HG03342 (cell line): ENCODE measurements around the gene KRT39.

Experiments
- ATAC-seq: cut with Tn5 transposase; IDR thresholded peaks from one replicate; pipeline ENCODE4 v1.9.1; 2021; ENCODE audit warnings: mild to moderate bottlenecking, moderate library complexity; ENCODE audit not compliant: unreplicated experiment

Gene KRT39

GRCh38 chr17:40981115-40981514 is 14.4 kb upstream of the KRT39 start:
- ATAC-seq, result no peak

- no peak for ATAC-seq
Observed at GRCh38 chr17:40980596-40980995, 13.8 kb upstream of the KRT39 start.

DNA sequence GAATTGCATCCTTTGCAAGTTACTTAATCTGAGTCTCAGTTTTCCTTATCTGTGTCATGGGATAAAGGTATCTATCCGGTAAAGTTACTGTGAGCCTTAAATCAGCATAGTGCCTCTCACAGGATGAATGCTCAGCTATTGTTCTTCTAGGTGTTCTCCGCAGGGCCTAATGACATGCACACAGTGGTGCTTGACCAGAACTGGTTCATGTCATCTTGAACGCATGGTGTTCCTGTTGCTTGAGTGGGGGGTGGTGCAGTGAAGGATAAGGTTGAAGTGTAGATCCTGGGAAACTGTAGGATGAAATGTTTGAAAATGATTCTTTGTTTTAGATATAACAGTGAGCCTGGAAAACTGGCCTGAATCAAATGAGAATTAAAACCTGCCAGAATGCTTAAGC is 13.4 kb upstream of the KRT39 start:
- ATAC-seq, result no peak

DNA sequence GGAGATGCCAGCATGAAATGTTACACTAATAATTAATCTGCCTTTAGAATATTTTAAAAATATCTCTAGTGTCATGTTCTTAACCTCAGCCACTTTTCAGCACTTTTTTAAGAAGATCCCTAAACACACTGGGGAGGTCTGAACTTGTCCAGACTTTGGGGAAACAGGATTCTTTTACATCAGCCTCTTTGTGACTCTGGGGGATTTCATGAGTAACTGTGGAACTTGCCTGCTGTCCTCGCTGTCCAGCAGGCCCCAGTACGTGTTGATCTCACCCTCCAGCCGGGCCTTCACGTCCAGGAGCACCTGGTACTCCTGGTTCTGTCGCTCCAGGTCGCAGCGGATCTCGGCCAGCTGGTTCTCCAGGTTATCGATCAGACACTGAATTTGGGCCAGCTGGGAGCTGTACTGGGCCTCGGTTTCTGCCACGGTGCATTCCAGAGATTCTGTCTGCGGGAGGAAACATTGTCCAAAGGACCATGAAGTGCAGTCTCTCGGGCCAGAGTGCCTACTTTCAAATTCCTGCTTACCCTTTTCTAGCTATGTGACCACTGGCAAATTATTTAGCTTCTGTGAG is 11.9 kb upstream of the KRT39 start:
- no peak for ATAC-seq

DNA sequence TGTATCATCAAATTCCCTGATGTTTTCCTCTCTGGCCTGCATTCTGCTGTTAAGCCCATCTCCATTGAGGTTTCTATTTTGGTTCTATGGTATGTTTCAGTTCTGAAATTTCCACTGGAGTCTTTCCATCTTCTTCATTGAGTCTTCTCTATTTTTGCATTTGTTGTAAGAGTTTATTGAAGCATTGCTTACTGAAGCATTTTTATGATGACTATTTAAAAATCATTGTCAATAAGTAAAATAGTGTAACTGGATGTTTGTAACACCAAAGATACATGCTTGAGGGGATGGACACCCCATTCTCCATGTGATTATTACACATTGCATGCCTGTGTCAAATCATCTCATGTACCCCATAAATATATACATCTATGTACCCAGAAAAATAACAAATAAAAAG is 8.8 kb upstream of the KRT39 start:
- ATAC-seq, result no peak

DNA sequence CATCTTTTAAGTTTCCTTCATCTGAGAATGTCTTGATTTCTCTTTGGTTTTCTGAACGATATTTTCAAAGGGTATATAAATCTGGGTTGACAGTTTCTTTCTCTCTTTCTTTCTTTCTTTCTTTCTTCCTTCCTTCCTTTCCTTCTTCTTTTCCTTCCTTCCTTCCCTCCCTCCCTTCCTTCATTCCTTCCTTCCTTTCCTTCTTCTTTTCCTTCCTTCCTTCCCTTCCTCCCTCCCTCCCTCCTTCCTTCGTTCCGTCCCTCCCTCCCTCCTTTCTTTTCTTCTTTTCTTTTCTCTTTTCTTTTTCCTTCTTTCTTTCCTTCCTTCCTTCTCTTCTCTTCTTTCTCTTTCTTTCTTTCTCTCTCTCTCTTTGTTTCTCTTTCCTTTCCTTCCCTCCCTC is 7.6 kb upstream of the KRT39 start:
- ATAC-seq, result no peak

DNA sequence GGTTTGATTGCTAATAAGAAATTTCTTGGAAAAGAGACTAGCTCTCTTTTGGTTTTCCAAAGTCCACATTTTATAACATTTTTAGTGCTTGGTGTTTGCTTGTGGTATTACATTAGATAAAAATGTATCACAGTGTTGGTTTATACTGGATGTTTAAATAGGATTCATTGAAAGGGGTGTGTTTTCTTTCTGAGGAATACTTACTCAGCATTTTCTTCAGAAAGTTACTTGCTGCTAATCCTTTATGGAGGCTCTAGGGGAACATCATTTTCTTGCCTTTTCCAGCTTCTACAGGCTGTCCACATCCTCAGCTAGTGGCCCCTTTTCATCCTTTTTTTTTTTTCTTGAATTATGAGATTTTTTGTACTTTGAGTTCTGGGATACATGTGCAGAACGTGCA is 834 bp upstream of the KRT39 start:
- ATAC-seq, result no peak

DNA sequence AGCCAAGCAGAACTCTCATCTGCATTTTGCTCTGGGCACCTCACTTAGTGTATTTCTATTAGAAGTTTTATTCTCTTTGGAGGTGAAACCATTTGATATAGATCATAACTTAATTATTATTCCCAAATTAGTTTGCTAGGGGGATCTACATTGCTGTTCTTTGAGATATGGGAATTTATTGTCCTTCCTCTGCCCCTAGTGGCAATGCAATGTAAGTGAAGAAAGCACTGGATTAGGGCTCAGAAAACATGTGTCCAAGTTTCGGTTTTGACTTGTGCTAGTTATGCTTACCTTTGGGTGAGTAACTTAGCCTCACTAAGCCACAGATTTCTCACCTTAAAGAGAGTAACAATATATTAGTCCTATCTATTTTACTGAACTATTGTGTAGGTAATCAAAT is 2.9 kb downstream of the KRT39 start:
- no peak for ATAC-seq

- no peak for ATAC-seq
Observed at GRCh38 chr17:40962059-40962561, 4.6 kb downstream of the KRT39 start.

- ATAC-seq, result no peak
Observed at GRCh38 chr17:40961591-40961990, 5.2 kb downstream of the KRT39 start.

DNA sequence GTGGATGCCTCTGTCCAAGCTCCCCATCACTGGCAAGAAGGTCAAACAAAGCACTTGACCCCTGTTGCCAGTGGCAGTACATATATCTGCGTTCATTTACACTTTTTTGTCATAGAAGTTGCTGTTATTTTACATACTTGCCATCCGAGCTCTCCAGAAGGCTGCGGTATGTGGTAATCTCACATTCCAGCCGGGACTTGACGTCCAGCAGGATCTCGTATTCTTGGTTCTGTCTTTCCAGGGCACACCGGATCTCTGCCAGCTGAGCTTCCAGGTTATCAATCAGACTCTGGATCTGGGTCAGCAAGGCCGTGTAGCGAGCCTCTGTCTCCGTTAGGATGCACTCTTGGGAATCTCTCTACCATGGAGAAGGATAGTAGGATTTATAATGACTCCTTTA is 6.6 kb downstream of the KRT39 start:
- ATAC-seq, result no peak

- ATAC-seq, result no peak
Observed at GRCh38 chr17:40958086-40958953, 8.4 kb downstream of the KRT39 start.

- ATAC-seq, result no peak
Observed at GRCh38 chr17:40956401-40957254, 10.1 kb downstream of the KRT39 start.

DNA sequence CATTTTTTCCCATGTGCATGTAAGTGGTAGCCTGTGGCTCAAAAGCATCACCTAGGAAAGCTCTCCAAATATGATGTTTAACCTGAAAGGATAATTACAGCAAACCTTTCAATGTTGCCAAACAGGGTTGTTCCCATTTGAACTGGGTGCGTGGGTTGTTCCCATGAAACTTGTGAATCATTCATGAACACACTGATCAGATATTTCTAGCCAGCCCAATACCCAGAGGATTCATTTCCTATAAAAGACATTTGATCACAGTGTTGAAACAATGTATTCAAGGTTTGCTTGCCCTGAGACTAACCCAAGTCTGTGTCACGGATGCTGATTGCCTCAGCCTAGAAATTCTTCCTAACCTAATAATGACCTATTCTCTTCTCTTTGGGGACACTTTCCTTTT is 12.9 kb downstream of the KRT39 start:
- no peak for ATAC-seq

GRCh38 chr17:40952661-40953060 is 14.1 kb downstream of the KRT39 start:
- no peak for ATAC-seq

- no peak for ATAC-seq
Observed at GRCh38 chr17:40952154-40952553, 14.6 kb downstream of the KRT39 start.

- ATAC-seq, result no peak
Observed at GRCh38 chr17:40951011-40951622, 15.6 kb downstream of the KRT39 start.

- no peak for ATAC-seq
Observed at GRCh38 chr17:40950176-40950575, 16.6 kb downstream of the KRT39 start.

- ATAC-seq, result no peak
Observed at GRCh38 chr17:40949418-40949817, 17.3 kb downstream of the KRT39 start.

GRCh38 chr17:40947929-40948328 is 18.8 kb downstream of the KRT39 start:
- no peak for ATAC-seq

DNA sequence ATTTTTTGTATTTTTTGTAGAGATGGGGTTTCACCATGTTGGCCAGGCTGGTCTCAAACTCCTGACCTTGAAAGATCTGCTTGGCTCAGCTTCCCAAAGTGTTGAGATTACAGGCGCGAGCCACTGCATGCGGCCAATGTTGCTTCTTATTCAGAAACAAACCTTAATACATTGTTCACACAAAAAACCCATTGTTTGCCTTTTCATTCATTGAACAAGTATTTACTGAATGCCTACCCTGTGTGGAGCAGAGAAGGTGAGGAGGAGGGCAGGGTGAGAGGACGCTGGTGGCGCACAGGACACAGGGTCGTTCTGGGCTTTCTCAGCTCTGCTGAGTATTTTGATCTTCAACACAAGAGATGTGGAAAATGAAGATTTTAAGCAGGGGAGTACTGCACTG is 21.3 kb downstream of the KRT39 start:
- ATAC-seq, result no peak
